NCI-H748 (cell line): ENCODE results near the gene CFAP410.
"Not testable (repeated sequence)": the region's sequence is repeated elsewhere in the genome, so short reads cannot be mapped to it uniquely, and the experiment has no call there.

Experiments used
- DNase-seq: peaks from one replicate; lab custom pipeline; 2025; ENCODE audit not compliant: unreplicated experiment; lab: John Stamatoyannopoulos, UW

Gene CFAP410

DNA sequence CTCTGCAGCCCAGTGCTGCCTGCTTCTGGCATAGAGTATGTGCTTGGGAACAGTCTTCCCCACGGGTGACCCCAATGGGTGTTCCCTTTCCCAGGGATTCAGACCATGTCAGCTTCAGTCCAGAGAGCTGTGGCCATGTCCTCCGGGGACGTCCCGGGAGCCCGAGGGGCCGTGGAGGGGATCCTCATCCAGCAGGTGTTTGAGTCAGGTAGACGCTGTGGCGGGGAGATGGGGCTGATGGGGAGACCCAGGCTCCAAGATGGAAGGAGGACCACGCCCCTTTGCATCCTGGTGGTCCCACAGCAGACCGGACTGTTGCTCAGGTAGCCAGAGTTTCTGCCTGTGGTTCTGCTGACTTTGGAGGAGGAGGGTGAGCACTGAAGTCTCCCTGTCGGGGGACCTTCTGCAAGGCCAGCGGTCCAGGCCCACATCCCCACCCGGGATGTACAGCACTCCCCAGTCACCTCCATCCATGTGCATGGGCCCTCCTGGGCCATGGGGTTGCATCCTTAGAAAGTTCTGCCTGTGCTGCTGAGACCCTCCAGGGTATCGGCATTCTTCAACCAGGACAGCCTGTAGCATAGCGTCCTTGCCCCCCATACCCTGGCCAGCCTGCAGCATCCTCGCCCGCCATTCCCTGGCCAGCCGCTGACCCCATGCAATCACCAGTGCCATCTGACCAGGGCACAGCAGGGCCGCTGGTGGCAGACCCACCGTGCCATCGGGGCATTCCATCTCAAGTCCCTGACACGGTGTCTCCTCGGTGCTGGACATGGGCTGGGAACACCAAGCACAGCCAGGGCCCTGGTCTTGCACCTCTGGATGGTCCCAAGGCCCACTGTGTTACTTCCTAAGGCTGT lies 50.7 kb downstream of the CFAP410 start:
- DNase-seq = no peak

DNA sequence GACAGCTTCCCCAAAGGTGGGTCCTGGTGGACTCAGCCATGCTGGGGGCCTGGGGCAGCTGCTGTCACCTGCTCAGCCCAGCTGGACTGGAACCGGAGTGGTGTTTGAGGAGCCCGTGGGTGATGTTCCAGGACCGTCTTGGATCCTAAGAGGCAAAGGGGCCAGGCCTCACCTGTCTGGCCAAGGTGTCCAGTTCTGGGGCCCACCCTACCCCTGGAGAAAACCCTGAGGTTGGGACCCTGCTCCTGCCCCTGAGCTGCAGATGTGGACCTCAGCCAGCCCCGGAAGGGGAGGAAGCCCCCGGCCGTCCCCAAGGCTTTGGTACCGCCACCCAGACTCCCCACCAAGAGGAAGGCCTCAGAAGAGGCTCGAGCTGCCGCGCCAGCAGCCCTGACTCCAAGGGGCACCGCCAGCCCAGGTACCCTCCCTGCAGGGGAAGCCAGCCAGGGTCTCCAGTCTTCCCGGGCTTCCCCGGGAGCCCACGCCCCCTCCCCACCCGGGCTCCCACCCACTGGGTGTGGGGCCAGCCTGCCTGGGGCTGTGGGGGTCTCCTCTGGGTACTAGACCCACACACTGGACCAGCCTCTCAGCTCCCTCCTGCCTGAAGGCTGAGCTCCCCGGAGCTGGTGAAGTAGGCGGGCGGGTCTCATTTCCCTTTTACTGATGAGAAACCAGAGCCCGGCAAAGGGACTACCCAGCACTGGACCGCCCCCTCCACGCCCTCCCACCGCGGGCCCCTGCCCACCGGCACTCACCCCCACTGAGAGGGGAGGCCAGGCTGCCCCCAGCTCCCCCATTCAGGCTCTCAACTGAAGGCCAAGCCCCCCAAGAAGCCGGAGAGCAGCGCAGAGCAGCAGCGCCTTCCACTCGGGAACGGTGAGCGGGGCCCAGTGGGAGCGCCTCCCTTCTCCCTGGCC lies 52.2 kb downstream of the CFAP410 start:
- DNase-seq = no peak

DNA sequence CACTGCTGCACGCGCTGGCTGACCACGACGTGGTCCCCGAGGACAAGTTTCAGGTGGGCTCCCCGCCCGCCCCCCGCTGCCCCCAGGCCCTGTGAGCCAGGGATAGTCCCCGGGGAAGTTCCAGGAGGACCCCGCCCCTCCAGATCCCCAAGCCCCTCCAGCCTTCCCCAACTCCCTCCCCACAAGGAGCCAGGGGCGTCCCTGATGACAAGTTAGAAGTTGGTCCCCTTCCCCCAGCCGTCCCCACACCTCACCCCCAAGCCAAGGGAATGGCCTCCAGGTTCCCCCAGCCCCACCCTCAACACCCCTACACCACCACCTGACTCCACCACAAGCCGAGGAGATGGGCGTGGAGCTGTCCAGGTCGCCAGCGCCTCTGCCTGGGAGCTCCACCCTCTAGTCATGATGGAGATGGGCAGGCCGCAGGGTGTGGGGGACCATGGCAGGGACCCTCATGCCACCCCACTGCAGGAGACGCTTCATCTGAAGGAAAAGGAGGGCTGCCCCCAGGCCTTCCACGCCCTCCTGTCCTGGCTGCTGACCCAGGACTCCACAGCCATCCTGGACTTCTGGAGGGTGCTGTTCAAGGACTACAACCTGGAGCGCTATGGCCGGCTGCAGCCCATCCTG lies 53.0 kb downstream of the CFAP410 start:
- DNase-seq = no peak

DNA sequence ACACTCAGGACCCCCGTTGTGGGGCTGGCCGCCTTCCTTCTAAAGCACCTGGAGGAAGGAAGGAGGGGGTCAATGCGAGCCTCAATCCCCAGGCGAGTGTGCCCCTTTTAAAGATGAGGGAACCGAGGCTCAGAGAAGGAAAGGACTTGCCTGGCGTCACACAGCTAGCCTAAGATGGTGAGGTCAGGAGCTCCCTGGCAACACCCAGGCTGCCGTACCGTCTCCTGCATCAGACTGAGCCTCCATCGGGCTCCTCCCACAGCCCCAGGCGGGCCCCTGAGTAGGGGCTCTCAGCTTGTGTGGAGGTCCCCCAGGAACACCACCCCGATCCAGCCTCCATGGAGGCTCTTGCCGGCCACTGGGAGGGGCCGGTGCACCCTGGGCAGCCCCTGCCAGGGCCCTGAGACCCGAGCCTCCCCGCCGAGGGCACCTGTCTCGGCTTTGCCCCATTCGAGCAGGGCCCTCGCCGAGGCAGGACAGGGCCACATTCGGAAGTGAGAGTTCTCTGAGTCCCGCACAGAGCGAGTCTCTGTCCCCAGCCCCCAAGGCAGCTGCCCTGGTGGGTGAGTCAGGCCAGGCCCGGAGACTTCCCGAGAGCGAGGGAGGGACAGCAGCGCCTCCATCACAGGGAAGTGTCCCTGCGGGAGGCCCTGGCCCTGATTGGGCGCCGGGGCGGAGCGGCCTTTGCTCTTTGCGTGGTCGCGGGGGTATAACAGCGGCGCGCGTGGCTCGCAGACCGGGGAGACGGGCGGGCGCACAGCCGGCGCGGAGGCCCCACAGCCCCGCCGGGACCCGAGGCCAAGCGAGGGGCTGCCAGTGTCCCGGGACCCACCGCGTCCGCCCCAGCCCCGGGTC lies 53.8 kb downstream of the CFAP410 start, which contains the start of gene AIRE:
Gene AIRE (plus strand): TSS at position 739 of the 855 bp plus-strand sequence. CDS start 131 bp downstream, outside the sequence.
- no peak for DNase-seq

DNA sequence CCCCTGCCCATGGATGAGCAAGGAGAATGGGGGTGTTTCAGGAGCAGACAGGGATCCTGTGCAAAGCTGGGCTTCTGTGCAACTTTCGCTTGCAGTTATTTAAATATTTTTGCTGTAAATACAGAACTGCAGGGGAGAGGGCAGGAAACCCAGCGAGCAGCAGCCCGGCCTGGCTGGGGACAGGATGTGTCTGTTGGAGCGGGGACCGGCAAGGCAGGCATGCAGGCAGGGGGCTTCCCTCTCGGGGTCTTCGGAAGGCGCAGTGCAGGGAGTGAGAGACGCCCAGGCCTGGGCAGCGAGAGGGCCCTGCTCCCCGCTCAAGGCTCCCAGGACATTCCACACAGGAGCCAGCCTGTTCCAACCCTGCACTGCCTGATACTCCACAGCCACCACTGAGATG lies 55.2 kb downstream of the CFAP410 start:
- DNase-seq = no peak

DNA sequence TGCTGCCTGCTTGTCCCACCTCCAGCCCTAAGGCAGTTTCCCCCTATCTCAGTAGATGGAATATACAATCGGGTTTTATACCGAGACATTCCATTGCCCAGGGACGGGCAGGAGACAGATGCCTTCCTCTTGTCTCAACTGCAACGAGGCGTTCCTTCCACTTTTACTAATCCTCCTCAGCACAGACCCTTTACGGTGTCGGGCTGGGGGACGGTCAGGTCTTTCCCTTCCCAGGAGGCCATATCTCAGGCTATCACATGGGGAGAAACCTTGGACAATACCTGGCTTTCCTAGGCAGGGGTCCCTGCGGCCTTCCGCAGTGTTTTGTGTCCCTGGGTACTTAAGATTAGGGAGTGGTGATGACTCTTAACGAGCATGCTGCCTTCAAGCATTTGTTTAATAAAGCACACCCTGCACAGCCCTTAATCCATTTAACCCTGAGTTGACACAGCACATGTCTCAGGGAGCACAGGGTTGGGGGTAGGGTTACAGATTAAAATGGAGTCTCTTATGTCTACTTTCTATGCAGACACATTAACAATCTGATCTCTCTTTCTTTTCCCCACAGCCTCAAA lies 55.9 kb downstream of the CFAP410 start:
- DNase-seq = not testable (repeated sequence)

DNA sequence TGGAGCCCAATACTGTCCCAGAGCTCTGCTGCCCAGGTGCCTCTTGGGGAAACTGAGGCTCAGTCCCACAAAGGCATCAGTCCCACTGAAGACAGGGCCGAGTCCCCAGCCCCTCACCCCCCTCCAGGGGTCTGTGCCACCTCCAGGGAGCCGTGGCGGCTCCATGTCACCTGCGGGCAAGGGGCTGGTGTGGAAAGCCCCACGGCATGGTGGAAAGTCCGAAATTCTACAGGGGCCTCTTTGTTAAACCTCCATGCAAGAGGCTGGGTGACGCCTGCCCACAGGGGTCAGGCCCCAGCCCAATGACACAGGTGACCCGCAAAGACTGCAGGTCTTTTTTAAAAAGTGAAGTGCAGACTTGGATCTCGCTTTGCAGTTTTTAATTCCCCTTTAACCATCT lies 56.8 kb downstream of the CFAP410 start:
- DNase-seq = no peak

DNA sequence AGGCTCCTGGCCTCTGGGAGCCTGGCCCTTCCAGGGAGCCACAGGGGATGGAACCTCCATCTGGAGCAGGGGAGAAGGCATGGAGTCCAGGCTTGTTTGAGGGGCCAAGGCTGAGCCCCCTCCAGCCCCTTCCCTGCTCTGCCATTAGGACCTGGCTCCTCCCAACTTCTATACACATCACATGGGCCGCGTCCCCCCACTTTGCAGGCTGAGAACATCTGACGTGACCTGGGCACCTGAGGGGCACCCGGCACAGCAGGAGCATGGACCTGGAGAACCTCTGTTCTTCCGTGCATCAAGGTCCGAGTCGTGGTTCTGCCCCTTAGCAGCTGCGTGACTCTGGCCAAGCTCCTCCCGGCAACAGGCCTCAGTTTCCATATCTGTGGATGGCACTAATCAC lies 57.4 kb downstream of the CFAP410 start:
- DNase-seq = no peak

DNA sequence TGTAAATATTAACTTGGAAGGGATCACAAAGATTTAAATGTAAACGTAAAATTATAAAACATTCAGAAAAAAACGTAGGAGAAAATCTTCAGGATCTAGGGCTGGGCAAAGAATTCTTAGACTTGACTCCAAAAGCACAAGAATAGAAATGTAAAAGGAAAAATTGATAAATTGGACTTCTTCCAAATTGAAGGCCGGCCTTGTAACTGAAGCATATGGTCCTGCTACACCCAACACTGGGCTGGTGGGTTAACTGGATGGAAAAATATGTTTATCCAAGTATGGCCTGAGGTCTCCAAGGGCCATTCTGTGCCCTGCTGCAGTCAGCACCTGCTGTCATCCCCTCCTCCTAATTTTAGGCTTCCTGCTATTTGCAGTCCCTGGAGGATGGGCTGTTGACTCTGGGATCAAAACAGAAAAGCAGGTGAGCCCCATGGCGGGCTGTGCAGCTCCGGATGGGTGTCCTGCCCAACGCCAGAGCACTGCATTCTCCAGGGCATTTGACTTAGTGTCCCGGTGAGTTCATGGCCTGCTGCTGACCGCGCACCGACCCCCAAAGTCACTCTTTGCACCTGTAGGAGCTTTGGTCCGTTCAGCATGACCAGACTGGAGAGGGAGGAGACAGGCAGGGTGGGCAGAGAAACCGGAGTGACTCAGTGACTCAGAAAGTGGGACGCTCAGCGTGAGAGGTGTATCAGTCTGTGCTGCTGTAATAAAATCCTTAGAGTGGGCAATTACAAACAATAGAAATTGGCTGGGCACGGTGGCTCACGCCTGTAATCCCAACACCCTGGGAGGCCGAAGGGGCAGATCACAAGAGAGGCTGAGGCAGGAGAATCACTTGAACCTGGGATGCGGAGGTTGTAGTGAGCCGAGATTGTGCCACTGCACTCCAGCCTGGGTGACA lies 59.6 kb downstream of the CFAP410 start:
- DNase-seq = peak; percentile 91
